ENCODE measurements around the gene PCED1A.
"Not testable (repeated sequence)": the region's sequence is repeated elsewhere in the genome, so short reads cannot be mapped to it uniquely, and the experiment has no call there.

Gene PCED1A

DNA sequence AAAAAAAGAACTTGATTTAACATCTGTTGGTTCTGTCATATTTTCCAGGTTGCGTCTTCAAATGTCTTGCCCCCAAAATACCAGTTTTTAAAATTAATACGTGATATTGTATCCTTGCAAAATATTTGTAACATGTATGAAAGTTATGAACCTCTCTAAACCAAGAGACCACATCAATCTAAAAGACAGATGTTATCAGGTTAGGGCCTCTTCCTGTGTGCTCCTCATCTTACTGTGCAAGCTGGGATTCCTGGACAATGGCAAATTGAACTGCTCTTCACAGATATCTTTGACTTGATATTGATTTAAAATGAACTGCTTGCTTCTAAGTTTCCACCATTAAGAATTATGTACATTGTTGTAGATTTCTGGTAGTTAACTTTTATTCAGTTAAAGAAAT is 14.7 kb downstream of the PCED1A start:
- FAIRE-seq = no peak

DNA sequence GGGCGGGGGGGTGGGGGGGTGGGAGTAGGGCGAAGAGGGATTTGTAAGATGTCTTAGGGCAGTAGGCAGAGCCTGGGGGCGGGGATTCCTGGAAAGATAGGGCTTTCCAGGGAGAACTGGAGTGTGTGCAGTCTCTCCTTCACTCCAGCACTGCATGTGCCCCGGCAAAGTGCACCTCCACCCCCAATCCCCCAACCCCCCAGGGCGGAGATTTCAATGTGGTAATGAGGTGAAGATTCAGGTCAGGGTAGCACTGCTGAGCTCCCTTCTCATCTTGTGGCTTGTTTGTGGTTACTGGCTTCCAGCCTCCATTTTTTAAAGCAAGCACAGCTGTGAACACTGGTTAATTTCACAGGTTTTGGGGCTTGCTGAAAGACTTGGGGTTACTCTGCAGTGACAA is 18.4 kb downstream of the PCED1A start:
- FAIRE-seq = no peak

GRCh38 chr20:2820896-2821869 is 19.3 kb downstream of the PCED1A start:
- no peak for FAIRE-seq

DNA sequence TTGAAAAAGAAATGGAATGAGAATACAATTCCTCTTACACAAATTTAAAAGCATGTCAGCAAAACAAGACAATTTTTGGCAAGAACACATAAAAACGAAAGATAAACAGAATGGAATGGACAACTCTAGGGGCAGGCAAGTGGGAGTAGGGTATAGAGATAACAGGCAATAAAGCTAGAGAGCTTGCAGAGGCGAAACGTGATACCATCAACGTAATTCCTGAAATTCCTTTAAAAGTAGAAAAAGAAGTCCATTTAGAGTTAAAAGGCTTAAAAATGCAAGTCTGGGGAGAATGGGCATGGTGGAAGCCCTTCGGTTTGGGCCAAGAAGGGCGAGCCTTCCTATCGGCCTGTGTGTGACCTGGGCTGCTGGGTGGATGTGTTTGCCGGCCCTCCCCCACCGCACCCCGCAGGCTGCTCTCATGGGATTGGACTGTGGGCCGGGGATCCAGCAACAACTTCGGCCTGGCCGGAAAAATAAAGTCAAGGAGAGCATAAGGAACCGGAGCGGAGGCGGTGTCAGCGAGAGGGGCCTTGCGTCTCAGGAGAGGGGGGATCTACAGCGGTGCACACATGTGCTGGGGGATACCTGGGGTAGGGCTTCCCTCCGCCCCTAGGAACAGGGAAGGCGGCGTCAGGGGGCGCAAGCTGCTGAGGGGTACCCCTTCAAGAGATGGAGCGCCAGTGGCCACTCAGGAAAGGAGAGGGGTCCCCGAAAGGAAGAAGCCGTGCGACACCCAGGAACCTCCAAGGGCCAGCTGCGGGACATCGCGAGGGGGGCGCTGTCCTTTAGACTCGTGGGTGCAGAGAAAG is 20.2 kb downstream of the PCED1A start:
- no peak for FAIRE-seq

GRCh38 chr20:2817891-2818595 is 22.4 kb downstream of the PCED1A start:
- FAIRE-seq = no peak

GRCh38 chr20:2817341-2817726 is 23.1 kb downstream of the PCED1A start:
- no peak for FAIRE-seq

DNA sequence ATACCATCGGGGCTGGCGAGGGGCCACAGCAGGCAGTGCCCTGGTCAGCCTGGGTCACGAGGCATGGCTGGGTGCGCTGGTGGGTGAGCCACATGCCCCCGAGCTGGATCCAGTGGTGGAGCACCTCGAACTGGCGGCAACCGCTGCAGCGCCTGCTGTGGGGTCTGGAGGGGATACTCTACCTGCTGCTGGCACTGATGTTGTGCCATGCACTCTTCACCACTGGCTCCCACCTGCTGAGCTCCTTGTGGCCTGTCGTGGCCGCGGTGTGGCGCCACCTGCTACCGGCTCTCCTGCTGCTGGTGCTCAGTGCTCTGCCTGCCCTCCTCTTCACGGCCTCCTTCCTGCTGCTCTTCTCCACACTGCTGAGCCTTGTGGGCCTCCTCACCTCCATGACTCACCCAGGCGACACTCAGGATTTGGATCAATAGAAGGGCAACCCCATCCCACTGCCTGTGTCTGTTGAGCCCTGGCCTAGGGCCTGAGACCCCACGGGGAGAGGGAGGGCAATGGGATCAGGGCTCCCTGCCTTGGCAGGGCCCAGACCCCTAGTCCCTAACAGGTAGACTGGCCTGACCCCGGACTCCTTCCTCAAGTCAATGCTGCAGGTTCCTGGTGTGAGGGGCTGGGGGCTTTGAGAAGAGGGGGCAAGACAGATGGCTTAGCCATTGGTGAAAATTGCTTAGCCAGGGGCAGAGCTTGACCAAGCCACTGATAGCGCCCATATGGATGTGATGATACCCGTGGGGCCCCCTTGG is 23.7 kb downstream of the PCED1A start:
- no peak for FAIRE-seq

GRCh38 chr20:2816030-2816582 is 24.3 kb downstream of the PCED1A start, which contains the start of gene TMEM239:
Gene TMEM239 (plus strand): TSS chr20:2816364. CDS start chr20:2816555, 191 bp downstream.
- FAIRE-seq = no peak

- FAIRE-seq = no peak
Observed at GRCh38 chr20:2815242-2815900, 25.1 kb downstream of the PCED1A start.

GRCh38 chr20:2814587-2815051 is 25.8 kb downstream of the PCED1A start, which contains the start of gene C20orf141:
Gene C20orf141 (plus strand): TSS chr20:2814987. CDS start chr20:2815185, 198 bp downstream.
- FAIRE-seq = no peak

DNA sequence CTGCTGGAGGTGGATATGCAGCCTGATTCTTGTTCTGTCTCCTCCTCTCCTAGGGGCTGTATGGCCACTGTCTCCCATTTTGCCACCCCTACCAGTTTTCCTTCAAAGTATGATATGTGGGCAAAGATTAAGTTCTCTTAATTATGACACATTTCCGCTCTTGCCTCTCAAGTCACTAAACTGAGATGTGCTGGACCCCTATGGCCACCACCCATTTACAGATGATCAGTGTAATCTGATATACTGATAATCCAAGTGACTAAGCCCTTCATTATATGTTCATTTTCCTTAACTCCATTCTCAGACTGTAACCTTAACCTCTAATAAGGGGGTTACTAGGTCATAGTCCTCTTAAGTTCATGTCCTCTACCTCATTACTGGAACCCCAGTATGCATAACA is 26.4 kb downstream of the PCED1A start:
- no peak for FAIRE-seq

DNA sequence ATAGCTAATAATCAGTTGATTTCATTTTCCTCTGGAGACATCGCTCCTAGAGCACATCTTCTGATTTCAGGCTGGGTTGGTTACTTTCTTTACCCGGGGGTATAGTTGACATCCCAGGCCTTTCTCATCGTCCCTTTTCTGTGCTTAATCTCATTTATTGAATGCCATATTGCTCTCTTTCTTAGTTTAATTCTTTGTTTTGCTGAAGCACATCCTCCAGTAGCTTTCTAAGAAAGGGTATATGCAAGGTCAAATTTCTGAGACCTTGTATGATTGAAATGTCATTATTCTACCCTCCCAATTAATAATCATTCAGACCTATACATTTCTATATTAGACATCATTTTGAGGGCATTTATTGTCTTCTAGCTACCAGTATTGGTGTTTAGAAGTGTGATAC is 28.3 kb downstream of the PCED1A start:
- FAIRE-seq = no peak

DNA sequence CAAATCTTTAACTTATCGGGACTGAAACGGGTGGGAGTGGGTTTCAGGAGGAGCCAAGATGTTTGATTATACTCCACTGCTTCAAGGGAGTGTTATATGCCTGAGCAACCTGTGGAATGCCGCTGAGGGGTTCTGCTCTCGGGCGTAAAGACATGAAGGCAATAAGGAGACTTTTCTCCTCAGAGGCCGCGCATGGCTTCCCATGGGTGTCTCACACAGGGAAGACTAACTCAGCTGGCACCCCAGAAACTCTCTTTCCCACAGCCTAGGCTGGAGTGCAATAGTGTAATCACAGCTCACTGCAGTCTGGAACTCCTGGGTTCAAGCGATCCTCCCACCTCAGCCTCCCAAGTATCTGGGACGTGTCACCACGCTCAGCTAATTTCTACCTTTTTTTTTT is 30.8 kb downstream of the PCED1A start:
- no peak for FAIRE-seq

DNA sequence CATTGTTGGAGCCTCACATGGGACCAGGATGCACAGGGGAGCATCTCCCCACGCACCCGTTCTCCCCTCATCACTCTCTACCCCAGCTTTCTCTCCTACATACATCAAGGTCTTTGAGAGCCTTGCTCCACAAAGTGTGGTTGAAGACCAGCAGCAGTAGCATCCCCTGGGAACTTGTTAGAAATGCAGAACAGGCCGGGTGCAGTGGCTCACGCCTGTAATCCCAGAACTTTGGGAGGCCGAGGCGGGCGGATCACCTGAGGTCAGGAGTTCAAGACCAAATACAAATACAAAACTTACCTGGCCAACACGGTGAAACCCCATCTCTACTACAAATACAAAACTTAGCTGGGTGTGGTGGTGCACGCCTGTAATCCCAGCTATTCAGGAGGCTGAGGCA is 32.5 kb downstream of the PCED1A start:
- not testable (repeated sequence) for FAIRE-seq

DNA sequence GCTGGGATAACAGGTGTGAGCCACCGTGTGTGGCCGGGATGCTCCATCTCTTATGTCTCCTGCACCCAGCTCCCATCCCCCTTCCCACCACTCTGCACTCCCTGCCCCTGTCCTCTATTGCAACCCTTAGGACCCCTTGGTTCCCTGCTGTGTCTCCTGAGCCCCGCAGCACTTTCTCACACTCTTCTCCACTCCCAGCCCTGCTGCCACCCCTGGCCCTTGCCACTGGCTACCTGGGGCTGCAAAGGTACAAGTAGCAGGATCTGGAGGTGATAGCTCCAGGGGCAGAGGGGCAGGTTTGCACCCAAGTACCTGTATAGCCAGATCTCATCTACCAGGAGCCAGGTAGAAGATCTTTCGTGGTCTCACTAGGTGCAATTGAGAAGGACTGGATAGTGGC is 33.4 kb downstream of the PCED1A start:
- FAIRE-seq = no peak

- no peak for FAIRE-seq
Observed at GRCh38 chr20:2806351-2806701, 34.1 kb downstream of the PCED1A start.

GRCh38 chr20:2805689-2806350 is 34.6 kb downstream of the PCED1A start:
- no peak for FAIRE-seq

GRCh38 chr20:2804852-2805688 is 35.4 kb downstream of the PCED1A start:
- no peak for FAIRE-seq

DNA sequence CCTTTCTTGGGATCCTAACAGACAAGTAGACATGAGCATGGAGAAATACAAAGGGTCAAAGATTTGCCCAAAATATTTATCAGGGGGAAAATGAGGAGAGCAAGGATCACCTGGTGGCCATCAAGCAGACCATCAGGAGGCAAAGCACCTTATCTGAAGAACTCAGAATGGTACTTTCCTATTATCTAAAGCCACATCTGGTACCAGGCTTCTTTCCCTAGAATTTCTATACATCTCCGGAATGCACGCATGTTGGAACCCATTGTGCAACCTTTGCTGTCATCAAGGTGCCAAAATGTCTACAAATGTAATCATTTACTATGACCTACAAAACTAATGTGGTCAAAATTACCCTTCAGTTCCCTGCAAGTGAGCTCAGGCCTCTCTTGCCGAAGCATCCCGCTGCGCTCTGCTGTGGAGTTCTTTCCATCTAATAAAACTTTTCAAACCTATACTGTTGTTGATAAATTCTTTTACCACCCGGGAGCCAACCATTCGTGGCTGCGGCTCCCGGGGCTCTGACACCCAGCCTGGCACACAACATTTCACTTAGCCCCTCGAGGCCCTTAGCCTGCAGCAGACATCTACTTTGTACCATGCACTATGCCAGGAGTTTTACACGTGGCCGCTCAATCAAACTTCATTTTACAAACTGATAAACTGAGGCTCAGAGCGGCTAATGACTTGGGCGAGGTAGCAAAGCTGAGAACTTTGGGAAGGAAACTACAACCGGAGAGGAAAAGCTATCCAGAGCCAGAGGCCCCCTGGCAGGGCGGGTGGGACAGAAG is 36.2 kb downstream of the PCED1A start:
- FAIRE-seq = no peak
